GM10266 (cell line): ENCODE data around the gene OR10A3.

Experiments used
- DNase-seq: peaks from one replicate; pipeline ENCODE4 v3.0.0; 2012; ENCODE audit errors: extremely low spot score
- CTCF ChIP-seq: IDR thresholded peaks from 2 replicates; pipeline ENCODE4 v1.5.1; 2012; ENCODE audit warnings: mild to moderate bottlenecking, low read depth; ENCODE audit not compliant: control insufficient read depth, insufficient read depth; ENCODE audit errors: missing control alignments

Gene OR10A3

GRCh38 chr11:7941146-7941545 is 362 bp downstream of the OR10A3 start:
- DNase-seq, result no peak
- TF ChIP-seq CTCF, result no peak

DNA sequence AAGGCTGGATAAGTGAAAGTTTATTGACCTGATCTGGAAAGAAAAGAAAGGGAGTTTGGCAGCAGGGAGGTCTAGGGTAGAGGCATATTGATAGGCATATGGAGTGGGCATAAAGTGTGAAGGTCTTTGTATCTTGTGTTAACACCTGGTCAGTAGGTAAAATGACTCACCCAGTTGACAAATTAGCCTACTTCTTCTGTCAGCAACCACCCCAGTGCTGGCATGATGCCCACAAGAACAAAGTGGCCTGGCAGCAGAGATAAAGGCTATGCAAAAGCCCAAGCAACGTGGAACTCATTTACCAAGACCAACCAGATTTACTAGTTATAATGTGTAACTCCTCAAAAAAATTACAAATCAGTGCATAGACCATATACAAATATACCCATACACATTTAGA is 4.9 kb downstream of the OR10A3 start:
- DNase-seq, result no peak
- no peak for TF ChIP-seq CTCF

DNA sequence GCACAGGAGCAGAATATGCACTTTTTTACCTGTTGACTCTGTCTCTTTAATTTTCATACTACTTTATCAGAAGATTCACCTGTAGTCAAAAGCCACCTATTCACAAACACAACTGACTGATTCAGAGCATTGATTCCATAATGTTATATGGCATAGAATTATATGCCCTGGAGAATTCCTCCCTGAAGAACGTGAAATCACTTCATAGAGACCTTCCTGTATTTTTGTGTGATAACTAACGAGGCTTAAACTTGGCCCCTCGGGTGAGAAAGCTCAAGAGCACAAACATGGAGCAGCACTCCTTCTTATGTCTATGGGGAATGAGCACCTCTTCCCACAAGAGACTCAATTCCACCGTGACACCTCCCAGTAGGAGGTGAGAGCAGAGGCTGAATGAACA is 10.3 kb downstream of the OR10A3 start, which contains the start of gene OR10A6:
Gene OR10A6, minus strand, starts transcription at position 101 of the 400 bp plus-strand sequence. CDS start 2,606 bp downstream, outside the sequence.
- no peak for TF ChIP-seq CTCF
- no peak for DNase-seq

- no peak for DNase-seq
Observed at GRCh38 chr11:7927635-7928034, 13.9 kb downstream of the OR10A3 start.

GRCh38 chr11:7924536-7924935 is 17.0 kb downstream of the OR10A3 start:
- no peak for TF ChIP-seq CTCF
- no peak for DNase-seq

More at GRCh38 chr11:7927635-7928034, 13.9 kb downstream of the OR10A3 start:
- no peak for TF ChIP-seq CTCF

GRCh38 chr11:7918141-7918540 is 23.4 kb downstream of the OR10A3 start:
- TF ChIP-seq CTCF, result no peak

DNA sequence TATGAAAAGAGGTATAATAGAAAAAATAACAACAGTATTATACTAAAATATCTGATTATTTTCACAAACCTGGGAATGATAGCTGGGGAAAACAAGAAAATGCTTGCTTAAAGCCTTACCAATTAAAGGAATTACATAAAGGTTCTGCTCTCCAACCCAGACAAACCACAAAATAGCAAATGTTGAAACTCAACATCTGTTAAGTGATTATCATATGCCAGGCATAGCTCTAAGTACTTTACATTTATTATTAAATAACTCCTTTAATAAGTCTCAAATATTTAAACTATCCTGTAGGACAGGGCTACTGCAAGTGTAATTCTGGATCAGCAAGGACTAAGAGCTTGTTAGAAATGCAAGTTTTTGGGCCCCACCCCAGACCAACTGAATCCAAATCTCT is 30.5 kb downstream of the OR10A3 start:
- DNase-seq, result no peak
- no peak for TF ChIP-seq CTCF

More at GRCh38 chr11:7918141-7918540, 23.4 kb downstream of the OR10A3 start:
- DNase-seq, result no peak
